Lower leg skin (tissue), 4 donors: ENCODE results near the gene GPC5. TPM values are rescaled to one million over a fixed set of nuclear protein-coding genes. Genes with fewer than 3 reads are reported as not detected.
"Not testable (repeated sequence)": the region's sequence is repeated elsewhere in the genome, so short reads cannot be mapped to it uniquely, and the experiment has no call there.

ENCODE experiments used
- DNase-seq, 2 donors: peaks; one replicate each; pipeline ENCODE4 v3.0.0-alpha.2; 2019; ENCODE audit warnings: low spot score in 2 of 2
- H3K4me3 ChIP-seq: fragments of 200-600 bp; sonication (generic); 2 replicates; pipeline ENCODE4 v1.5.1; 2017; ENCODE audit warnings: mild to moderate bottlenecking, low read depth; ENCODE audit not compliant: poor library complexity, severe bottlenecking
- CTCF ChIP-seq, 3 donors: fragments of 450-650 bp; IDR thresholded peaks; one replicate each; pipeline ENCODE4 v1.5.1; 2016; ENCODE audit warnings: antibody characterized with exemption in 3 of 3, mild to moderate bottlenecking in 3 of 3, moderate library complexity in 2 of 3
- POLR2A ChIP-seq, 2 donors: fragments of 450-650 bp; IDR thresholded peaks; one replicate each; pipeline ENCODE4 v1.6.1; 2016 to 2017; ENCODE audit warnings: antibody characterized with exemption in 2 of 2, mild to moderate bottlenecking in 1 of 2, moderate library complexity in 1 of 2
- WGBS, 2 donors: methylation state at CpG; one replicate each; pipeline ENCODE4 v1.1.5; 2018; 5-methylcytosine and 5-hydroxymethylcytosine counted together
- intact Hi-C: fragments of 100-400 bp; cut with DNase I; formaldehyde crosslinking; loops from one replicate; pipeline ENCODE4 v1.15.0; 2023; ENCODE audit warnings: low total_unique reads
- total RNA-seq, 4 donors: library from RNA; depleted of rRNA; stranded (reverse); fragments of >200 nt; gene quantifications; one replicate each; pipeline ENCODE4 v1.1.0, GENCODE V29; 2016

The GPC5 gene
- total RNA-seq, 4 donors from 2014 or later: 0.46 to 1.3 (median 0.82) TPM

DNA sequence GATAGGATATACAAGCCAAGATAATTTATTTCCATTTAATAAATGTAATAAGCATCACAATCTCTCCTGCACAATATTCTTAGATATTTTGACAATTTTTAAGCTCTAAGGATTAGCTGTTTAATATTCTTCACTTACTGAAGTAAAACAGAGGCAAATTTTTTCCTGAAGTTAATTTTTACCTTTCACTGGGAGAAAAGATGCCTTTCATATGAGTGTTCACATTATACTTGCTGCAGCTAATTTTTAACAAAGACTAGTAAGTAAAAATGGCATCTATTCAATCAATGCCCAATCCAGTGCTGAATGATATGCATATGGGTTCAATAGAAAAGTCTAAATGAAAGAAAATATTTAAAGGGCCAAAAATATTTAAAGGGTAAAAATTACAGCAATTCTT lies 1451.0 kb downstream of the GPC5 start:
- no peak for TF ChIP-seq CTCF (IDR thresholded peaks at IDR 0.05)
- no peak for TF ChIP-seq POLR2A (IDR thresholded peaks at IDR 0.05)
- no peak overlapping the region for H3K4me3 ChIP-seq
- DNase-seq: no peak
- intact Hi-C loops: no loop called here

DNA sequence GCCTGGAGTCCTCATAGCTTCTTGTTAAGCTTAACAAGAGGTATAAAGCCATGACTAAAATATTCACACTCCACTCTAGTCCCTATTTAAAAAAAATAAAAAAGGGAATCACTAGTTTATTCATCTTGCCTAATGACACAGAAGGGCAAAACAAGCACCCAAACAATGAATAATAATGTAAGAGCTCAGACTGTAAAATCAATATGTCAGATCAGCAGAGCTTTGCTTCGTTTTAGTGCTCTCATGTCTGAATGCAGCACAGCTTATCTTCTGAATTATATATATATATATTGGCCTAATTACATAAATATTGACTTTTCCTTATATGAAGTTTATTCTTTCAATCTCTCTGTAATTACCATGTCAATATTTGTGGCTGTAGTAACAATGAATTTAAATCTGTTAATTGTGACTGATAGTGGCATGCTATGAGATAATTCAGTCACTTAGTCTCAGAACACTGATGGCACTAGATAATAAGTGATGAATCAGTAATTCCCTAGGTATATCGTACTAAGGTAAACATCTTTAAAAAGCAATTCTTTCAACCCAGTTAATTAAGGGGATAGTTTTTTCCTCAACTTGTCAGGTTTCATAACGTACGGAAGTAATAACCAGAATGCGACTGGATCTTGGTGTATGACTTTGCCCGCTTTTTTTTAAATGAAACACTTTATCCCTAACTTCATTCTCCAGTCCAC lies 1466.3 kb downstream of the GPC5 start:
- TF ChIP-seq POLR2A (IDR thresholded peaks at IDR 0.05) (no peak), CTCF (IDR thresholded peaks at IDR 0.05) (no peak)
- no peak overlapping the region for H3K4me3 ChIP-seq
- WGBS, 2 donors: 90 to 91% methylated on average over 6 of the region's 6 CpGs
- DNase-seq: no peak
- intact Hi-C loops: no loop called here

DNA sequence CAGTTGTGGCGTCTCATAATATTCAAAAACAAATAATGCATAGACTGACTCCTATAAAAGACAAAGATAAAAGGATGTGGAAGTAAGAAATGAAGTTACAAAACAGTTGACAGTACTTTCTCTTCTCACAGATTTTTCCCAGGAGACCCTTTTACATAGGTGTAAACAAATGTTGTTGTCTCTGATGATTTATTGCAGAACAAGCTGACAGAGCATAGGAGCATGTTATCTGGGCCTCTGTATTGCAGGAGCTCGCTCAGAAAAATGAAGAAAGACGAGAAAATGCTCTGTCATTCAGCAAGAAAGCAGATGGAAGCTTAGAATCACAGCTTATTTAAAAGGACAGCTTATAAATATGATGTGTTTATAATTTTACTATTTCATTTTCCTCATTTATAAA lies 1474.6 kb downstream of the GPC5 start:
- DNase-seq: no peak
- TF ChIP-seq CTCF (IDR thresholded peaks at IDR 0.05) (no peak), POLR2A (IDR thresholded peaks at IDR 0.05) (no peak)
- no peak overlapping the region for H3K4me3 ChIP-seq
- WGBS, 2 donors: 66 to 69% methylated on average over 3 of the region's 3 CpGs
- intact Hi-C loops: no loop called here

GRCh38 chr13:92886535-92887077 lies 1488.2 kb downstream of the GPC5 start:
- WGBS, 2 donors: 43 to 58% methylated on average over 1 of the region's 1 CpG
- no peak for DNase-seq
- intact Hi-C loops: no loop called here
- H3K4me3 ChIP-seq: no peak overlapping the region
- TF ChIP-seq CTCF (IDR thresholded peaks at IDR 0.05): no peak
- TF ChIP-seq POLR2A (IDR thresholded peaks at IDR 0.05): no peak

DNA sequence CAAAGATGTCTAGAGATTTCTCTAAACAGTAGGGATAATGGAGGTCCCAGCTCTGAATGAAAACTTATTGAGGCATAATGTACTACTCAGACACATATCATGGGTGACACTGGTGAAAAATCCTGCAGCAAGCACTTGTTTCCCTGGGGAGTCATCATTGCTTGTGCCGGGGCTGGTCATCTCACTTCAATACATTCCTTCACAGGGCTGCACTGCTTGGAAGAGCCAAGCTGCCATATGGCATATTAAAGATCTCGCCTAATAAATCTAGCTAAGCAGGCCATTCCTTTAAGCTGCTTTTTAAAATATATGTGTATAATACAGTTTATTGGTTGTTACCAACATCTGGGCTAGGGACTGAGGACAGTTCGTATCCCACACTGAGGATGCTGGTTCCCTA lies 1496.0 kb downstream of the GPC5 start:
- no peak for DNase-seq
- WGBS, 2 donors: 75 to 81% methylated on average over 3 of the region's 3 CpGs
- intact Hi-C loops: no loop called here
- H3K4me3 ChIP-seq: no peak overlapping the region
- TF ChIP-seq CTCF (IDR thresholded peaks at IDR 0.05) (no peak), POLR2A (IDR thresholded peaks at IDR 0.05) (no peak)

DNA sequence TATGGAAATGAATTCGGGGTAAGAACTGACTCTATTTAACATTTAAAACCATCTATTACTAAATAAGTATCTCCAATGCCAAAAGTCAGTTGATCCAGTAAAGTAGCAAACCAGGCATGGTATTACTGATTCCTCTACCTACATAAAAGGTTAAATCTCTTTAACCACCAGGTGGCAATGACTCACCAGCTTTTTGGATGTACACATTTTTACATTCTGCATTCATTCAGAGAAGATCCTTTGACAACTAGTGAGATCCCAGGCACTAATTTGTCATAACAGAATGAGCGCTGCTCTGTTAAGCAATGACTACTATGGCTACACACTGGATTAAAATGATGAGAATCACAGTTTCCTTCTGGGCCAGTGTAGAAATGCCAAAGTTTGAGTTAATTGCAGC lies 1498.4 kb downstream of the GPC5 start:
- WGBS, 2 donors: 50 to 70% methylated on average over 2 of the region's 2 CpGs
- DNase-seq: no peak
- no peak for TF ChIP-seq CTCF (IDR thresholded peaks at IDR 0.05)
- no peak for TF ChIP-seq POLR2A (IDR thresholded peaks at IDR 0.05)
- H3K4me3 ChIP-seq: no peak overlapping the region
- intact Hi-C loops: no loop called here

GRCh38 chr13:92898946-92899345 lies 1500.5 kb downstream of the GPC5 start:
- DNase-seq, intact Hi-C loops: not testable (repeated sequence)

More at GRCh38 chr13:92898946-92899345, 1500.5 kb downstream of the GPC5 start:
- H3K4me3 ChIP-seq: not testable (repeated sequence)
